GM18858 (cell line): Measurements from ENCODE around the gene SYT1.
A peak's percentile ranks its signal among the peaks of the same experiment; 100 is the strongest.

Experiments
- ATAC-seq: cut with Tn5 transposase; IDR thresholded peaks from one replicate; pipeline ENCODE4 v1.9.1; 2021; ENCODE audit not compliant: unreplicated experiment

Gene SYT1

DNA sequence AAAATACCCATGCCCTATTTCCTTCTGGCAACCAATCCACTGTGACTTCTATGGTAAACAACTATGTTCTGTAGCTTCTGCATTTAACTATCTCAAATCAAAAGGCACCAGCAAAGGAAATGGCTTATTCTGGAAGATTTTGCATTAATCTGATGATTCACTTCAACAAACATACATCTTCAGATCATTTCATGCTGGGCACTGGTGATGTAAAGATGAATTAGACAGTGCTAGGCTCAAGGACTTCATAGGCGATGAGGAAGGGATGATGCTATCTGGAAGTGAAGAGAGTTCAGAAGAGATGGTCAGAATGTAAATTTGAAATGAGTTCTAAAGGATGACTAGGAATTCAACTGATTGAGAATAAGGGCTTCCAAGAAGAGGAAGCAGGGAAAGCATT, 462.9 kb downstream of the SYT1 start:
- no peak for ATAC-seq

DNA sequence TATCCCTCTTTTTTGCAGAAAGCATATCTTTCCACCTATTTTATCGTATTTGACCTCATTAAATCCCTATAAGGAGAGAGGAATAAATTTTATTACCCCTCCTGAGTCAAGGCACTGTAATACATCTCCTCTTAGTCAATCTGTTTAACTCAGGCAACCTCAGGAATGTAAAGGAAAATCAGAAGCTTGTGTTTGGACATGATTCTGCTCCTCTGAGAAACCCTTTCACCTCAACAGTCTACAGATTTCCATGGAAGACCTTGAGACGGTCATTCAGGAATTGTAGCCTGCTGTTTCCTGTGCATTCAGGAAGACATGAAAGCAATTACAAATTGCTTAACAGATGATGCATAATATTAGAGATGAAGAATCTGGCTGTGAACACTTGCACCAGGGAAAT, 465.4 kb downstream of the SYT1 start:
- ATAC-seq = no peak

DNA sequence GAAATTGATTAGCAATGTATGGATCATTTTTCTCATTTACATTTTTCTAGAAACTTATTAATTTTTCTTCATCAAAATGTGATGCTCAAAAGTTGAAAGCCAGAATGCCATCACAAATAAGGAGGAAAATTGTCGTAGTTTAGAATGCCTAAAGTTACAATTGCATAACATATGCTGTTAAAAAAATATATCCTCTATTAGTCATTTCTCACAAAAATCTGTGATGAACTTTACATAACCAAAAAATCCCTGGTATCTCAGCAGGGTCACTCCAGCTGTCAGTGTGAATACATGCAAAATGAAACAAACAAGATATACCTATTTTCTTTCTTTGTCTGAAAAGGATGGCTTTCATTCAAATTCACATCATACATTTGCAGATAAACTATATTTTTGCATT, 467.3 kb downstream of the SYT1 start:
- no peak for ATAC-seq

DNA sequence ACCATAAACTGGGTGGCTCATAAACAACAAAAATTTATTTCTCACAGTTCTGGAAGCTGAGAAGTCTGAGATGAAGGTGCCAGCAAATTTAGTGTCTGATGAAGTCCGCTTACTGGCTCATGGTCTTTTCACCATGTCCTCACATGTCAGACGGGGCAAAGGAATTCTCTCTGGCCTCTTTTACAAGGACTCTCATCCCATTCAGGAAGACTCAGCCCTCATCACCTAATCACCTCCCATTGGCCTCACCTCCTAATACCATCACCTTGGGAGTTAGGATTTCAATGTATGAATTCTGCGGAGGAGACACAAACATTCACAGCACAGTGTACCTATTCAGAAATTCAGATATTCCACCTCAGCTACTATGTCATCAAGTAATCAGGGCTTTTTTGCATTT, 468.6 kb downstream of the SYT1 start:
- no peak for ATAC-seq

DNA sequence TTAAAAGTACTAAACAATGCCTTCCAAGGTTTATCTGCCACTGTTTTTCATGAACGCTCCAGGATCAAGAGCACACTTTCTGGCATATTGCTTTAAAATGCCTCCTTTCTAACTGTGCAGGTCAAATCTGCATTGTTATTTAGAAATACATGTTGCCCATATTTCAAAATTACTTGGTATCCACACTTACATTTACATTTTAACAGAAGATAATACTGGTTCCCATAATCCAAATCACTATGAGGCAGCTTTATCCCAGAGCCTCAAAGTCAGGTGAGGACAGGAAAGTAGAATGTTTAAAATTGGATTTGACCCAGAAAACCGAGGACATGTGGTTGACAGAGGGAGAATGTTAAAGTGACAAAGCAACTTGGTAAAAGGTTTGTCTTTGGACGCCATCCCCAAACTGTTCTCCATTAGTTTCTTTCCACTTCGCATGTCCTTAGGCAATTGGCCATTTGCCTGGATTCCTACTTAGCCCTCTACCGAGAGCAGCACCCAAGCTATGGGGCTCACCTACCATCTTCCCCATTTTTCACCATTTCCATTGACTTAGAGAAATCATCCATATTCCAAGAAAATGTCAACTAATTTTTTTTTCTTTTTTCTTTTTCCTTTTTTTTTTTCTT, 473.2 kb downstream of the SYT1 start:
- ATAC-seq = no peak

DNA sequence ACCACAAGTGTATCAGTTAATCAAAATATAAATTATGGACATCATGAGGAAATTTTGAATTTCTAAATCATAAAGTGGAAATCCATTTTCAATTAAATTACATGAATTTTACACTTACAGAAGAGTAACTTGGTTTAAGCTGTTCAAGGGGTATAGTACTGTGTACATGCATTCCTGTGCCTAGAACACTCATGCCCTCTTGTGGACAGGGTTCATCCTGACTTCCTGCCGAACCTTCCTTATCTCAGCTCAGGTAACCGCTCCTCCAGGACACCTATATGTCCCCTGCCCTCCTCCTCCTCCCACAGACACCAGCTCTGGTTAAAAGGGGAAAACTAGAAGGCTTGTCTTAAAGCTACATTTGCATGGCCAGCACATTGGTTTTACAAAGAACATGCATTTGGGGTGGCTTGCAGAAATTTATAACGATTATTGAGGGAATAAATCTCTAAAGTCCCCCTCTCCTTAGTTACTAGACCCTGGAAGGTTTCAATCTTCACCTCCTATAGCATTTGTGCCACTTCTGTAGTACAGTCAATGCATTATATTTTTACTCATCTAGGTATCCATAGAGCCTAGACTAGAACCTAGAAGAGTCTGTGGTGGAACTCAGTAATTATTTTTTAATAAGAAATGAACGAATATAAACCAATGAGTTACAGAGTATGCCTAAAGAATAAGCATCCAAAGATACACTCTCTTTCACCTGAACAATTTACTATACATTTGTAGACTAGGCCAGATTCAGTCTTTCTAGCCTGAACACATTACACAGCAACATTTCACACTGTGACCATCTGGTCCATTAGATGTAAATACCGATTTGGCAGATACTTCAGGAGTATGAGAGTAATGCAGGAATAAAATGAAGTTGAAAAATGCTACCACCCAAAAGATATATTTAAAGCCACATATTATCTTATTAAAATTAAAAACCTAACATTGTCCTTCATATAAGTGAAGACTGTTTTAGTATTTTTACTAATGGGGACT, 480.6 kb downstream of the SYT1 start:
- ATAC-seq = peak; percentile 77

DNA sequence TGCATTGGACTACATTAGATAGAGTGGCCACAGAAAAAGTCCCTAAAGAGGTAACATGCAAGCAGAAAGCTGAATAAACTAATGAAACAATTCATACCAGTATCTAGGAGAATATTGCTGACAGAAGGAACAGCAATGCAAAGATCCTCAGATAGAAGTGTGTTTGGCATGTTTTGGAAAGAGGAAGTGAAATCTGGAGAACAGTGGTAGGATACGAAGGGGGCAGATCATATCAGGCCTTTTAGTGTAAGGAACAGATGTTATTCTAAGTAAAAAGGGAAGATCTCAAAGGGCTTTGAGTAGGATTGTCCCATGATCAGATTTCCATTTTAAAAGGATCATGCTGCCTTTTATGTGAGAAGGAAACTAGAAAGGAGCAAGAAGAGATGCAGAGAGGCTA, 483.3 kb downstream of the SYT1 start:
- ATAC-seq = peak; percentile 49

DNA sequence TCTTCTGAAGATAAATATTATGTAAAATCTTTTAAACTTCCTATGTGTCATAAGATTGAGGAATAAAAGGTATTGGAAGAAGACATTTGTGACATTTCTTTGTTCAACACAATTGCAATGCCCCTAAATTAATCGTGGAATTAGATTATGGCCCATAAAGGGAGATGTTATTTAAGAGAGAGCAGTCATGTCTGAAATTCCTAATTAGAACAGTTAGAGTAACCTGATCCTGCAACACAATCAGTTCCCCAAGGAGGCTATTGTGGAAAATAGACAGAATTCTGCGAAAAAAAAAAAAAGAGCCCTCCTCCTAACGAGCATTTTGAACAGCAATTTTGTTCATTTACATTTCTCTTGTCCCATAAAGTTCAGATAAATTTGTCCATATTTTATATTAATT, 486.7 kb downstream of the SYT1 start:
- no peak for ATAC-seq

DNA sequence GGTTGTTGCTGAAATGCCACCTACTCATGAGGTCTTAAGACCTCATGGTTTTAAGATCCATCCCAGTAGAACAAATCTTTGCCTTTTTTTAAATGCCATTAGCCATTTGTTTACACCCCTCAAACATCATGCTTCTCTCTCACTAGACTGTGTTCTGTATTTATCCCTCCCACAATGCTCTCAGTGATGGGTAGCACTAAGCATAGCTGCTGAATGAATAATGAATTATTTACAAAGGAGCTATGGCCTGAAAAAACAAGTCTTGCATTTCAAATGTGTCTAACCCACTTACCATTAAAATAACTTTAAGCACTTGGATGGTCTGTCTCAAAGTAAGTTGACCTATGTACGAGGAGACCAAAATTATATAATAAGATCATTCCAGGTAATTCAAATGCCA, 491.6 kb downstream of the SYT1 start:
- no peak for ATAC-seq

DNA sequence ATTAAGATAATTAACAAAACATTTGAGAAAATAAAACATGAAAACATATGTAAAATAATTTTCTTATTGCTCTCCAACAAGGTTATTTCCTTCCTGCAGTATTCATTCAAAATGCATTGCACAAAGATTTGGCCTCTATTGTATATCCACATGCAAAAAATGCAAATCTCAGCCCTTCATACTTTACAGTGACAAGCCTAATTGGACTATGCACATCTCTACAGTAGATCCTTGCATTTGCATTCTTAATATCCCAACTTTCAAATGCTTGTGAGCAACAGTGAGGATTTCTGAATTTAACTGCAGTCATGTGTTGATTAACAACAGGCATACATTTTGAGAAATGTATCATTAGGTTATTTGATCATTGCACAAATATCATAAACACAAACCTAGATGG, 492.5 kb downstream of the SYT1 start:
- no peak for ATAC-seq

DNA sequence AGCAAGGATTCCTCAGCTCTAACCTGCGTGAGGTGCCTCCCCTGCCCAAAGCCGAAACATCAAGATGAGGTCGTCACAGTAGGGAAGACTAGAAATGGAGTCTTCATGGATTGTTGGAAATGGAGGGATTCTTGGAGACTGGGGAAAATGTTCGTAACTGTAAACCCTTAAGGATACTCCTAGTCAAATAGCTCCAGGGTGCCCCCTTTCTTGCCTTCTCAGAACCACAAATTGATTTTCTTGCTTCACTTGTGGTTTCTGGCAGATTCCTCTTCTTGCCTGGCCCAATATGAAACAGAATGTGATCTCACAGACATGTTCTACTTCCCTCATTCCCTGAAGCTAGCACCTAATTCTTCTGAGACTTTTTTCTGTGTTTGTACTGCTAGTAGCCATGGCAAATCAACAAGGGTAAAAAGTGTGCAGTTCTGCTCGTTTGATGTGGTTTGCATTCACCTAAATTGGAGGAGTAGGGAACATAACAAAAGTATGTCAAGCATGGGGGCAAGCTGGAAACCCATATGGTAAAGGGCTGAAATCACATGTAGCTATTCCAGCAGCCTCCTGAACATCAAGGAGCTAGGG, 494.2 kb downstream of the SYT1 start:
- ATAC-seq = no peak

DNA sequence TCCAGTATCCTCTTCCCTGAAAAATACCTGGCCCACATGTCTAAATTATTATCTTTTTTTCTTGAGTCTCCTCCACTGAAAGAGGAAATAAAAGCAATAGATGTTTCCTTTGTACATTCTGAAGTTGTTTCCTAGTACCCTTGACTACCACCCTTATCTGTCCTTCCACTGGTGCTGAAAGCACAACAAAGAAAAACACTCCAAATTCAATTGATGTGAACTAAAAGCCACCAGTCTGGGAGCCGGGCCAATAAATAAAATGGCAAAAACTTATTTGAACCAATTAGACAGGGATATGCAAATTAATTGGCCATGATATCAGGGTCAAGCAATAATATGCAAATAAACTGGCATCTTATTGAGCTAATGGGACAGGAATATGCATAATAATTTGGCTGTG, 495.7 kb downstream of the SYT1 start:
- ATAC-seq = no peak

DNA sequence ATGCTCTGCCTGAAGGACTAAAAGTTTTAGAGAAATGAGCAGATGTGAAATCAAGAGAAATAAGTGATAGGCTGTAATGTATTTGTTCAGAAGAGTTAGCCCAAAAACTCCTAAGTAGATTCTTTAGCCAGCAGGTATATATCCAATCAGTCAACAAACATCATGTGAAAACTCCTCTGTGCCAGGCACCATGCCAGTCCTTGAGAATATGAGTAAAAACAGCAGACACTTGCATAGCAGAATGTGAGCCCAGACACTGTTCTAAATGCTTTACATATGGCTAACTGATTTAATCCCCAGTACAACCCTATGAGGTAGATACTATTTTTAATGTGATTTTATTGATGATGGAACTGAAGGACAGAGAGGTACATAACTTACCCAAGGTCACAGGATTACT, 496.4 kb downstream of the SYT1 start:
- ATAC-seq = no peak

DNA sequence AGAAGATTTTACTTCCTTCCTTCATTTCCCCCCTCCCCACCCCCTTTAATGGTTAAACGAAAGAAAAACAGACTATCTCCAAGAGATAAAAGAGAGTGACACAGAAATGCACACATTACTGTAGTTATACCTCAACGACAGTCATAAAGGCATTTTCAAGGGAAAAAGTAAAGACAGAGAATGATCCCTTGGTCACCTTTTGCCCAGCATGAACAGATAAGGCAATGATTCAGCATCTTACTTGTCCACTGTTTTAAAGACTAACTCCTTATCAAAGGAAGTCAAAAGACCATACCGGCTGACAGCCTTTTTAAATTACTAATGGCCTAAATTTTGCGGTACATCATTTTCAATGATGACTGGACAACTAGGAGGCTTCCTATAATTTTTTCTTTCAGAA, 499.6 kb downstream of the SYT1 start:
- ATAC-seq = no peak

DNA sequence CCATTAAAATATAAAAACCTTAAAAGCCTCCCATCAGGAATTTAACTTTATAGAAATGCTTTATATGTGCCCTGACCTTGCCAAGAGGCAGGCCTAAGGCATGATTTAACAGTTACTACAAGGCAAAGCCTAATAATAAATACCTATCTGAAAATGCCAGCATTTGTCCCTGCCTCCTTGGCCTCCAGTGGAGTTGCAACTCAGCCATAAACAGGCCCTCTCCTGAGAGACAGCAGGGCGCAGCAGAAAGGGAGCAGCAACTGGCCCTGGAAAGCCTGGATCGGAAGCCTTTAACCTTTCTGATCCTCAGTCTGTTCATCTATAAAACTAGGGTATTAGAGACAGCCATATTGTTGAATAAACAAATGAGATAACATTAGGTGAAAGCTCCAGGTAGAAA, 501.8 kb downstream of the SYT1 start:
- no peak for ATAC-seq

DNA sequence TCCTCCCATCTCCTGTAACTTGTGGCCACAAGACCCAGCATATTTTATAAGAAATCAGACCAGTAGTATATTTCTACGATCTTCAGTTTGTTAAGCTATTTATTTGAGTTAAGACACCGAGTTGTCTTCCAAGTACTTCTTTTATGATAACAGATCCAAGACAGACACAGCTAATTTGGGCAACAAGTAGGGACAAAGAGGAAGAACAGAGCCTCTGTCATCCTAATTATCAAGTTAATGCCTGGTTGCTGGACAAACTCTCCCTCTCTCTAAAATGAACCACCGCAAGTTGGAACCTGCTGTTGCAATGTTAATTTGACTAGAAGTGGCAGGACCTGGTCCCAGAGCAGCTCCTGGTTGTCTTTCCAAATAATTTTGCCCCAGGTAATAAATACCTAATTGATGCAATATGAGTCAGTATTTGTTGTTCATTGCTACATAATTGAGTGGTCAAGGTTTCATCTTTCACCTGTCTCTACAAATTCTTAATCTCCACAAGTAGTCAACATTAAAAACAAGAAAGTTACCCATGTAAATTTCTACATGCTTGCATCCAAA, 502.5 kb downstream of the SYT1 start:
- ATAC-seq = no peak

DNA sequence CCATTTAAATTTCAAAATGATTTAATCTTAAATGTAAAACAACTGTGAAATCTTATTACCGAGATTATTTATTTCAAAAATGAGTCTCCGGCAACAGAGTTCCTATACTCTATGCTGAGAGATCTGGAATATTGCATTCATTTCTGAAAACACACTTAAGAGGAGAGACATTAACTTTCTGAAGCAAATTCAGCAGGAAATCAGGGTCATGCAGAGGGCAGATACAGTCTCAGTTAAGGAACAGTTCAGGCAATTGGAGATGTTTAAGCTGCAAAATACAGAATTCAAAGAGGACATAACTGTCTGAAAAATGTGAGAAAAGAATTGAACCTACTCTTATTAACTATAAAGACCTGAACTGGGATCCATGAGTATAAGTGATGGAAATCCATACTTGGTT, 505.4 kb downstream of the SYT1 start:
- ATAC-seq = no peak

DNA sequence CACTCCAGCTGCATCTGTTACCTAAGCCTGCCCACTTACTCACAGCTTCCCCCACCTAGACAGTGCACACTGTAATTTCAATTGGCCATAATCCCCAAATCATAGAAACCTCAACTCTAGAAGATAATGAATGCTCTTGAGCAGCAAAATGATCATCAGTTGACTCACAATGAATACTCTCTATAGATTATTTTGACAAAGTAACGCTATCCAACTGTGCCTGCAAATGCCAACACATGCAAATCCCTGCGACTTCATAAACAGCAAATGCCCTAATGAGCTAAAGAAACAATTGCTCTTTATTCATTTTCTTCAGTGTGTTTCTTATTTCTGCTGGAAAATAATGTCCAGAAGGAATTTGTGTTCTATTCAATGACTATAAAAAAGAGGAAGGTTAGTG, 506.7 kb downstream of the SYT1 start:
- ATAC-seq = no peak

DNA sequence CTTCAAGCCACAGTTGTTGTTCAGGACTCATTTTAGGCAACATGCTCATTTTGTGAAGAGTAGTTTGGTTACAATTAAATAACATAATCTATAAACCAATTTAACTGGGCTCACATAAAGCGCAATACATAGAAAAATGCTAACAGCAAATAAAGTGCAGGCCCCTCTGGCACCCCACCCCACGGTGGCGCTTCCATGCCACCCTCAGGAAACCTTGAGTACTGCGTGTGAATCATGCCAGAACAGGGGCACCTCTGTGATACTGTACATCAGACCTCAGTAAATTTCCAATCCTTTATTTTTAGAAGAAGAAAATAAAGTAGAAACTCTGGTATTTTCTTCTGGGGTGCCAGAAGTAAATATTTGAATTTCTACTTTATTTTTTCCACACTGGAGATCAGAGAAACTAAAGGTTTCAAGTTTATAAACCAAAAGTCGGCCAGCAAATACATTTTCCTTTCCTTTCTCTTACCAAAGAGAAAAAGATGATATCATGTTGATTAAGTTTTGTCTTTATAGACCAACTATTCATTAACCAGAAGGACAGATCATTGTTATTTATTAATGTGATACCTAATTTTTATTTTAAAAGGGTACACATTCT, 509.4 kb downstream of the SYT1 start:
- peak; percentile 82 for ATAC-seq

DNA sequence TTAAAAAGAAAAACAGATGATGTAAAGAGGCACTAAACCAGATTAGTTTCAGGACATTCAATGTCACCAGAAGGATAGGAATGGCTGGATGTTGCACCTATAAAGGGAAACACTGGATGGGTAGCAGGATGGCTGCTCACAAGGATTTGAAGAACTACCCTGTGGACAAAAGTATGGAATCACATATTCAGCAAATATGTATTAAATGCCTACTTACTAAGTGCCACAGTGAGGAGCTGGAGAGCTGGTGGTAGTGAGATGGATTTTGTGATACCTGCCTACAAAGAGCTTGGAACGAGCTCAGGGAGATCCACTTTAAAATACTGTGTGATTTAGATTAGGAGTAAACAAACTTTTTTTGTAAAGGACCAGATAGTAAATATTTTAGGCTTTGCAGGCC, 510.0 kb downstream of the SYT1 start:
- ATAC-seq = no peak

DNA sequence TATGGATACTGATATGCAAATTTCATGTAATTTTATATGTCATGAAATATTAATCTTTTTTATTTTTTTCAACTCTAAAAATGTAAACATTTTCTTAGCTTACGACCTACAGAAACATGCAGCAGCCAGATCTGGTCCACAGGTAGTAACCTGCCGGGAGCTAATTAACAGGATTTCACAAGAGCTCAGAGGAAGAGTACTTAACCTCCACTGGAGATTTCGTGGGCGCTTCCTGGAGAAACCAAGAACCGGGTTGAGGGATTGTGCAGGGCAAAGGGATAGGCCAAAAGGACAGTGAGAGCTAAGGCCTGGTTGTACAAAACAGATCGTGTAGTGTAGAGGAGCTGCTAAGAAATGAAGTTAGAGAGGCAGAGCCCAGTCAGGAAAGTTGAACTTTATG, 510.5 kb downstream of the SYT1 start:
- ATAC-seq = no peak
